OCI-LY7 (cell line): ENCODE results near the gene ZNF581. TPM values are rescaled to one million over a fixed set of nuclear protein-coding genes. Genes with fewer than 3 reads are reported as not detected.

Experiments
- BruUV-seq: library from RNA; stranded (reverse); fragments of 400-500 nt; replicated peaks from 2 replicates; lab custom pipeline; 2021; lab: Mats Ljungman, UMichigan
- CTCF ChIA-PET: fragments of 300-600 bp; sonication (Branson Sonifier 250); formaldehyde crosslinking; loops from one replicate; lab custom pipeline; 2022; ENCODE audit warnings: antibody characterized with exemption; ENCODE audit not compliant: unreplicated experiment; lab: Charles Lee
- POLR2A ChIA-PET: fragments of 300-600 bp; sonication (Branson Sonifier 250); formaldehyde crosslinking; loops from one replicate; lab custom pipeline; 2022; ENCODE audit warnings: antibody characterized with exemption; lab: Charles Lee
- DNase-seq: peaks from one replicate; pipeline ENCODE4 v3.0.0-alpha.2; 2015; ENCODE audit warnings: low spot score
- H2AFZ ChIP-seq: fragments of 200-600 bp; sonication (generic), shearing (Covaris generic); 2 replicates; pipeline ENCODE4 v1.6.1; 2014; ENCODE audit warnings: mild to moderate bottlenecking, antibody characterized with exemption, low read length, moderate library complexity
- H3K27ac ChIP-seq: fragments of 200-600 bp; sonication (generic); 2 replicates; pipeline ENCODE4 v1.5.1; 2014; ENCODE audit warnings: mixed run types, low read depth, mild to moderate bottlenecking, moderate library complexity, low read length, inconsistent platforms; ENCODE audit not compliant: poor library complexity, severe bottlenecking
- H3K36me3 ChIP-seq: fragments of 200-600 bp; sonication (generic); 2 replicates; pipeline ENCODE4 v1.6.1; 2014; ENCODE audit warnings: mild to moderate bottlenecking, antibody characterized with exemption, low read length, moderate library complexity, mixed read lengths; ENCODE audit not compliant: insufficient read depth
- H3K4me1 ChIP-seq: fragments of 200-600 bp; sonication (generic); 2 replicates; pipeline ENCODE4 v1.5.1; 2014; ENCODE audit warnings: mild to moderate bottlenecking, low read length; ENCODE audit not compliant: insufficient read depth, poor library complexity, severe bottlenecking
- H3K4me2 ChIP-seq: fragments of 200-600 bp; sonication (generic); 2 replicates; pipeline ENCODE4 v1.6.1; 2014; ENCODE audit warnings: mild to moderate bottlenecking, low read length
- H3K4me3 ChIP-seq: fragments of 200-600 bp; sonication (generic); 2 replicates; pipeline ENCODE4 v1.5.1; 2014; ENCODE audit warnings: mild to moderate bottlenecking, low read depth, low read length; ENCODE audit not compliant: poor library complexity, severe bottlenecking
- H3K79me2 ChIP-seq: fragments of 200-600 bp; sonication (generic); 2 replicates; pipeline ENCODE4 v1.6.1; 2016; ENCODE audit warnings: low read depth, mild to moderate bottlenecking, low read length, moderate library complexity, mixed read lengths; ENCODE audit not compliant: insufficient read depth
- H3K9me2 ChIP-seq: fragments of 200-600 bp; sonication (generic); 2 replicates; pipeline ENCODE4 v1.6.1; 2016; ENCODE audit warnings: mild to moderate bottlenecking, low read length, mixed read lengths; ENCODE audit not compliant: insufficient read depth
- H3K9me3 ChIP-seq: fragments of 200-600 bp; sonication (generic); 2 replicates; pipeline ENCODE4 v1.6.1; 2014; ENCODE audit warnings: mild to moderate bottlenecking, mixed run types, low read length, mixed read lengths
- H4K20me1 ChIP-seq: fragments of 200-600 bp; sonication (generic); 2 replicates; pipeline ENCODE4 v1.6.1; 2014; ENCODE audit warnings: mild to moderate bottlenecking, antibody characterized with exemption, low read length, moderate library complexity, mixed read lengths; ENCODE audit not compliant: insufficient read depth
- EZH2phosphoT487 ChIP-seq: fragments of 200-600 bp; sonication (generic); IDR thresholded peaks from 2 replicates; pipeline ENCODE4 v1.6.1; 2018; ENCODE audit warnings: low read depth, borderline replicate concordance, mild to moderate bottlenecking, mixed run types, antibody characterized with exemption, low read length, moderate library complexity, mixed read lengths
- intact Hi-C: fragments of 100-400 bp; cut with micrococcal nuclease; formaldehyde crosslinking; loops from one replicate; pipeline ENCODE4 v1.10.0; 2022; ENCODE audit not compliant: unreplicated experiment
- total RNA-seq, 2 experiments: library from RNA; depleted of rRNA in 1 of 2; stranded (reverse); fragments of >200 nt in 1 of 2; shearing (Covaris generic) in 1 of 2; gene quantifications; 2 replicates each; pipeline ENCODE4 v1.2.3, GENCODE V29; 2014 to 2022
- TF ChIP-seq, protein P1 (sequence below): fragments of 200-600 bp; sonication (generic); conservative IDR thresholded peaks from 2 replicates; pipeline ENCODE4 v1.5.1; 2014; ENCODE audit warnings: mild to moderate bottlenecking, antibody characterized with exemption, low read length, moderate library complexity, mixed read lengths

ZNF581 gene
- total RNA-seq, 2 experiments from 2014 or later: 39.7 to 44.5 TPM

DNA sequence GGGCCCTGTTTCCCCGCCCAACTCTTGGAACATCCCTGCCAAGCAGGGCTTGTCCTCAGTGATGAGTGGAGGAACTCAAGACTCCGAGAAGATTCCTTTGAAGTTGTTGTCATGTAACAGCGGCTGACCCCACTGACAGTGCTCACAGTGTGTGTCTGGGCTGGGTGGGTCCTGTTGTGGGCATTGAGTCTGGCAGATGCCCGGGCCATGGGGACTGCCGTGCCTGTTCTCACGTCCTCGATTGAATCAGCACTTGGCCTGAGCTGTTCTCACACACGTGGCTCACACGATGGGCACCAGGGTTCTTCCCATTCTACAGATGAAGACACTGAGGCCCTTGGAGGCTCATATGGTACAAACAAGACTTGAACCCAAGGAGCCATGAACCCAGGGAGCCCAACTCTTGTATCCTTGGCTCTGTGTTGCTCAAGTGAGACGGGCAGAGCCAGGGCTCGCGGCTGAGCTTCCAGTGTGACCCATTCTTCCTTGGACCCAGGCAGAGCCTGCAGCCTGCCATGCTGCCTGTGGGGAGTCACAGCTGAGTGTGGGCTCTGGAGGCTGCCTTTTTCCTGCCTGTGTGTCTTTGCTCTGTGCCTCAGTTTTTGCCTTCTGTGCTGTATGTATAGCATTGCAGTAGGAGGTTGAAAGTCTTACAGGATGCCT, 23.0 kb downstream of the ZNF581 start:
- Histone ChIP-seq H3K79me2 (peaks cover 28% of the 10 kb centered on the region; the same call in 1 of the 2 replicates), H3K4me2 (no peak overlapping the region), H3K27ac (no peak overlapping the region), H4K20me1 (peaks cover 5% of the 10 kb centered on the region; the same call in 1 of the 2 replicates), H2AFZ (no peak overlapping the region), H3K9me3 (no peaks in the 10 kb centered on the region), H3K9me2 (no peaks in the 10 kb centered on the region), H3K4me1 (peaks cover 2% of the 10 kb centered on the region), H3K36me3 (peaks cover 97% of the 10 kb centered on the region), H3K4me3 (no peak overlapping the region)
- no TSS peak for BruUV-seq
- POLR2A ChIA-PET: no interaction called here
- DNase-seq: no peak
- TF ChIP-seq, protein P1, sequence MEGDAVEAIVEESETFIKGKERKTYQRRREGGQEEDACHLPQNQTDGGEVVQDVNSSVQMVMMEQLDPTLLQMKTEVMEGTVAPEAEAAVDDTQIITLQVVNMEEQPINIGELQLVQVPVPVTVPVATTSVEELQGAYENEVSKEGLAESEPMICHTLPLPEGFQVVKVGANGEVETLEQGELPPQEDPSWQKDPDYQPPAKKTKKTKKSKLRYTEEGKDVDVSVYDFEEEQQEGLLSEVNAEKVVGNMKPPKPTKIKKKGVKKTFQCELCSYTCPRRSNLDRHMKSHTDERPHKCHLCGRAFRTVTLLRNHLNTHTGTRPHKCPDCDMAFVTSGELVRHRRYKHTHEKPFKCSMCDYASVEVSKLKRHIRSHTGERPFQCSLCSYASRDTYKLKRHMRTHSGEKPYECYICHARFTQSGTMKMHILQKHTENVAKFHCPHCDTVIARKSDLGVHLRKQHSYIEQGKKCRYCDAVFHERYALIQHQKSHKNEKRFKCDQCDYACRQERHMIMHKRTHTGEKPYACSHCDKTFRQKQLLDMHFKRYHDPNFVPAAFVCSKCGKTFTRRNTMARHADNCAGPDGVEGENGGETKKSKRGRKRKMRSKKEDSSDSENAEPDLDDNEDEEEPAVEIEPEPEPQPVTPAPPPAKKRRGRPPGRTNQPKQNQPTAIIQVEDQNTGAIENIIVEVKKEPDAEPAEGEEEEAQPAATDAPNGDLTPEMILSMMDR: no peak
- no peak for TF ChIP-seq EZH2phosphoT487
- intact Hi-C loops: no loop called here
- CTCF ChIA-PET: no interaction called here

DNA sequence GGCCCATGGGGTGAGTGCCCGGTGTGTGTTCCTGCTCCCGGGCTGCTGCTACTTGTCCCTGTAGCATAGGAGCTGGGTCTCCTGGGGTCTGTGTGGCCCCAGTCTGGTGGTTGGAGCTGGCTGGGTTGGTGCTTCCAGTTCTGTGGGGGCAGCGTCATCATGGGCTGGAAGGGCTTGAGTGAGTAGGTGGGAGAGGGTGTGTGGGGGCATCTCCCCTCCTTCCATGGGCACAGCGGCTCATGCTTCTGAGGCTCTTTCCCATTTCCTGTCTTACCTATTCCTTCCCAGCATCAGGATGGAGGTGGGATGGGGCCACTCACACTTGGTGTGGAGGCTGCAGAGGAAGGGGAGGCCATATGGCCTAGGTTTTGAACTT, 23.5 kb downstream of the ZNF581 start:
- POLR2A ChIA-PET: no interaction called here
- peaks cover 97% of the 10 kb centered on the region for H3K36me3 ChIP-seq
- peaks cover 28% of the 10 kb centered on the region; the same call in 1 of the 2 replicates for H3K79me2 ChIP-seq
- no peak overlapping the region for H3K4me3 ChIP-seq
- CTCF ChIA-PET: no interaction called here
- H3K27ac ChIP-seq: no peak overlapping the region
- H3K4me2 ChIP-seq: no peak overlapping the region
- H2AFZ ChIP-seq: no peak overlapping the region
- H4K20me1 ChIP-seq: peaks cover 5% of the 10 kb centered on the region; the same call in 1 of the 2 replicates
- no peaks in the 10 kb centered on the region for H3K9me3 ChIP-seq
- DNase-seq: no peak
- intact Hi-C loops: no loop called here
- no peaks in the 10 kb centered on the region for H3K9me2 ChIP-seq
- no TSS peak for BruUV-seq
- TF ChIP-seq EZH2phosphoT487: no peak
- TF ChIP-seq, protein P1: no peak
- H3K4me1 ChIP-seq: peaks cover 5% of the 10 kb centered on the region

DNA sequence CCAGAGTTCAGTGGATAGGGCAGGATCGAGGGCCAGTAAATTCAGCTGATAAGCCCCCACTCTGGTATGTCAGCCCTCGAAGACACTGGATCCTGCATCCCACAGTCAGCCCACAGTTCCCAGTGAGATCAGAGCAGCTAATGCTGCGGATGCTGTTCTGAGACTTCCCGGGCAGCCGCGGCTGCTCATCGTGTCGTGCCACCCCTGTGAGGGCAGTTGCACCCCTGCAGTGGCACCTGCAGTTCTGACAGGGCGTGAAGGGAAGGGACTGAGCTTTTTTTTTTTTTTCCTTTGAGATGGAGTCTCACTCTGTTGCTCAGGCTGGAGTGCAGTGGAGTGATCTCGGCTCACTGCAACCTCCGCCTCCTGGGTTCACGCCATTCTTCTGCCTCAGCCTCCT, 24.1 kb downstream of the ZNF581 start:
- Histone ChIP-seq H3K9me3 (no peaks in the 10 kb centered on the region), H3K36me3 (peaks cover 97% of the 10 kb centered on the region), H3K27ac (no peak overlapping the region), H2AFZ (no peak overlapping the region), H3K4me3 (no peak overlapping the region), H3K9me2 (no peaks in the 10 kb centered on the region), H3K4me2 (no peak overlapping the region), H3K79me2 (peaks cover 30% of the 10 kb centered on the region; the same call in 1 of the 2 replicates), H4K20me1 (peaks cover 5% of the 10 kb centered on the region; the same call in 1 of the 2 replicates), H3K4me1 (peaks cover 5% of the 10 kb centered on the region)
- CTCF ChIA-PET: no interaction called here
- TF ChIP-seq EZH2phosphoT487: no peak
- TF ChIP-seq, protein P1: no peak
- POLR2A ChIA-PET: no interaction called here
- no TSS peak for BruUV-seq
- intact Hi-C loops: no loop called here
- no peak for DNase-seq
